Calu3 (cell line): ENCODE results near the gene GCN1. TPM values are rescaled to one million over a fixed set of nuclear protein-coding genes. Genes with fewer than 3 reads are reported as not detected.

Source experiments
- BruUV-seq: library from RNA; stranded (reverse); fragments of 400-500 nt; replicated peaks from 2 replicates; lab custom pipeline; 2021; lab: Mats Ljungman, UMichigan
- CTCF ChIA-PET: fragments of 300-600 bp; sonication (Branson Sonifier 250); formaldehyde crosslinking; loops from one replicate; lab custom pipeline; 2022; ENCODE audit warnings: antibody characterized with exemption; lab: Charles Lee
- DNase-seq: peaks from one replicate; pipeline ENCODE4 v3.0.0; 2022
- H3K27ac Mint-ChIP-seq: one replicate; pipeline ENCODE4 v1.8.0; 2022; ENCODE audit warnings: mixed read lengths; ENCODE audit not compliant: unreplicated experiment
- H3K27me3 Mint-ChIP-seq: one replicate; pipeline ENCODE4 v1.8.0; 2022; ENCODE audit warnings: mixed read lengths; ENCODE audit not compliant: unreplicated experiment
- H3K36me3 Mint-ChIP-seq: one replicate; pipeline ENCODE4 v1.8.0; 2022; ENCODE audit warnings: mild to moderate bottlenecking, moderate library complexity, mixed read lengths; ENCODE audit not compliant: insufficient read depth, unreplicated experiment
- H3K4me1 Mint-ChIP-seq: one replicate; pipeline ENCODE4 v1.8.0; 2022; ENCODE audit warnings: mild to moderate bottlenecking, low read depth, mixed read lengths; ENCODE audit not compliant: unreplicated experiment
- H3K4me3 Mint-ChIP-seq: one replicate; pipeline ENCODE4 v1.8.0; 2022; ENCODE audit warnings: mild to moderate bottlenecking, low read depth, moderate library complexity, mixed read lengths; ENCODE audit not compliant: unreplicated experiment
- H3K9me3 Mint-ChIP-seq: one replicate; pipeline ENCODE4 v1.8.0; 2022; ENCODE audit warnings: low read depth, mixed read lengths; ENCODE audit not compliant: unreplicated experiment
- CTCF ChIP-seq: fragments of 200-600 bp; IDR thresholded peaks from one replicate; pipeline ENCODE4 v1.8.0; 2022; ENCODE audit warnings: antibody characterized with exemption; ENCODE audit not compliant: unreplicated experiment
- intact Hi-C: fragments of 100-400 bp; cut with micrococcal nuclease; formaldehyde crosslinking; loops from one replicate; pipeline ENCODE4 v1.10.0; 2022; ENCODE audit not compliant: unreplicated experiment
- total RNA-seq: library from RNA; stranded (reverse); gene quantifications from 2 replicates; pipeline ENCODE4 v1.2.3, GENCODE V29; 2022

The GCN1 gene
- total RNA-seq, 1 experiment from 2014 or later, result 168 TPM

- no peaks in the 10 kb centered on the region for H3K27me3 Mint-ChIP-seq
- peak; percentile 49 for TF ChIP-seq CTCF
- intact Hi-C loops, result loop anchor here (10.0 kb wide), 1 partner anchor 200 kb away; the partner anchor contains the start of gene COX6A1
- peaks cover 74% of the 10 kb centered on the region for H3K4me1 Mint-ChIP-seq
- CTCF ChIA-PET, result interaction anchor here (0.6 to 2.8 kb wide), 12 partner anchors 13 to 86 kb away, joined by 3 to 26 read pairs (median 6); partner anchors contain the start of genes PXN, RNU4-1, RNU4-2 and SIRT4
- no peaks in the 10 kb centered on the region for H3K9me3 Mint-ChIP-seq
- H3K4me3 Mint-ChIP-seq, result peak overlapping the region; percentile 18
- DNase-seq, result peak; percentile 80
- peak overlapping the region; percentile 47 for H3K27ac Mint-ChIP-seq
- BruUV-seq, result no TSS peak
- H3K36me3 Mint-ChIP-seq, result peaks cover 48% of the 10 kb centered on the region
Measured at GRCh38 chr12:120234643-120235368, 40.3 kb upstream of the GCN1 start.

DNA sequence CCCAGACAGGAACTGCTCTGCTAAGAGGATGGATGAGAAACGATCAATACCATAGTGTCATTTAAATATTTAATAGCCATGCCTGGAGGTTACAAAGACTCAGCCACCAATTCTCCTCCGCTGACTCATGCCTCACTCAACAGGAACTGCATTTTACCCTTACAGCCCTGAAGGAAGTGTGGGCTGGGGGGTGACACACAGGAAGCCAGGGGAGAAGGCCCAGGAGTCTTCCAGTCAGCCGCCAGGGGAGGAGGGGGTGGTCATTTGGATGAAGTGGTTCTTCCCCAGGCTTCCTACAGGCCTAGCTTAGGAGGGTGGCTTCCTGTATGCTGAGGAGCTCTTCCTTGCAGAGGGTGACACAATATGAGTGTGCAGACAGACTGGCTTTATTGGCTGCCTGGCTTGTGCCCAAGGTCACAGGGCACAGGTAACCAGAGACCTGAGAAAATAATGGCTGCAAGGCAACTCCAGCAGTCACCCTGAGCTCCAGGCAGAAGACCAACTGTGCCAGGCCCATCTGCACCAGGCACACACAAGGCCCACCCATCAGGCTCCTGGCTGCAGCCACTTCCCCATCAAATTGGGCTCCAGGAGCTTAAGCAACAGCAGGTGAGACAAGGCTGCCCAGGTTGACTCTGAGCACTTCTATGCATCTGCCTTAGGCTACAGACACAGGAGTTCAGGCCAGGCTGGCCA, 36.9 kb upstream of the GCN1 start:
- TF ChIP-seq CTCF, result no peak
- no TSS peak for BruUV-seq
- peak overlapping the region; percentile 31 for H3K4me3 Mint-ChIP-seq
- peaks cover 95% of the 10 kb centered on the region for H3K4me1 Mint-ChIP-seq
- peak overlapping the region; percentile 83 for H3K27ac Mint-ChIP-seq
- no peaks in the 10 kb centered on the region for H3K9me3 Mint-ChIP-seq
- H3K27me3 Mint-ChIP-seq, result no peaks in the 10 kb centered on the region
- intact Hi-C loops, result loop anchor here (1.0 to 10.0 kb wide), 2 partner anchors 60 to 203 kb away; partner anchors contain the start of genes COX6A1 and RNU4-2
- peak; percentile 95 for DNase-seq
- CTCF ChIA-PET, result interaction anchor here (0.6 to 9.8 kb wide), 10 partner anchors 8 to 82 kb away, joined by 3 to 338 read pairs (median 10); partner anchors contain the start of genes PXN, RNU4-2, RPLP0 and SIRT4
- H3K36me3 Mint-ChIP-seq, result peaks cover 67% of the 10 kb centered on the region

DNA sequence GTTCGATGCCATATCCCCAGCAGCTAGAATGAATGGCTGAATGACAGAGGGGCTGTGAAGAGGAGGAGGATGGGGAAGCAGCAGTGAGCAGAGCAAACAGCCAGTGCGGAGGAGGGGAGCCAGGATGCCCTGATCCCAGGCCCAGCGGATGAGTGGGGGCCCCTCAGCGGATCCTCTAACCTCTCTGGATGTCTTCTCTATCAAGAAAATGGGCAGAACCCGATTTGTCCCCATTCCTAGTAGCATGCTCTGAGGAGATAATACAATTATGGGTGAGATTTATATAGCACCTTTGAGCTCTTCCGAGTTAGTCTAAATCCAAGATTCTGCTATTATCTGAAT, 36.4 kb upstream of the GCN1 start:
- Mint-ChIP-seq H3K4me3 (peak overlapping the region; percentile 31), H3K9me3 (no peaks in the 10 kb centered on the region), H3K27ac (peak overlapping the region; percentile 83), H3K4me1 (peaks cover 98% of the 10 kb centered on the region), H3K36me3 (peaks cover 71% of the 10 kb centered on the region), H3K27me3 (no peaks in the 10 kb centered on the region)
- TSS peak; percentile 18 for BruUV-seq
- no peak for DNase-seq
- intact Hi-C loops, result loop anchor here (1.0 to 10.0 kb wide), 2 partner anchors 60 to 204 kb away; partner anchors contain the start of genes COX6A1 and RNU4-2
- CTCF ChIA-PET, result interaction anchor here (0.6 to 9.8 kb wide), 12 partner anchors 9 to 1468 kb away, joined by 3 to 338 read pairs (median 6); partner anchors contain the start of genes PXN, RNU4-2, RPLP0 and SIRT4
- TF ChIP-seq CTCF, result no peak

GRCh38 chr12:120230326-120230973, 35.9 kb upstream of the GCN1 start:
- no TSS peak for BruUV-seq
- Mint-ChIP-seq H3K36me3 (peaks cover 72% of the 10 kb centered on the region), H3K4me1 (peaks cover 98% of the 10 kb centered on the region), H3K27ac (peak overlapping the region; percentile 83), H3K27me3 (no peaks in the 10 kb centered on the region), H3K9me3 (no peaks in the 10 kb centered on the region), H3K4me3 (peak overlapping the region; percentile 31)
- no peak for TF ChIP-seq CTCF
- intact Hi-C loops, result loop anchor here (10.0 kb wide), 1 partner anchor 204 kb away; the partner anchor contains the start of gene COX6A1
- CTCF ChIA-PET, result interaction anchor here (0.6 to 9.8 kb wide), 14 partner anchors 9 to 1469 kb away, joined by 3 to 338 read pairs (median 4); partner anchors contain the start of genes PXN, RNU4-2, RPLP0 and SIRT4
- DNase-seq, result peak; percentile 82
